GM21737 (cell line): ENCODE results near the gene PRR19.
A peak's percentile ranks its signal among the peaks of the same experiment; 100 is the strongest.

Experiments used
- ATAC-seq: cut with Tn5 transposase; IDR thresholded peaks from one replicate; pipeline ENCODE4 v1.9.1; 2021; ENCODE audit warnings: mild to moderate bottlenecking, moderate library complexity; ENCODE audit not compliant: unreplicated experiment

The PRR19 gene

GRCh38 chr19:42292963-42293362 is 9.0 kb upstream of the PRR19 start:
- ATAC-seq: no peak

- no peak for ATAC-seq
These were observed 8.4 kb upstream of the PRR19 start for GRCh38 chr19:42293540-42293939.

GRCh38 chr19:42293948-42294347 is 8.0 kb upstream of the PRR19 start:
- ATAC-seq: no peak

DNA sequence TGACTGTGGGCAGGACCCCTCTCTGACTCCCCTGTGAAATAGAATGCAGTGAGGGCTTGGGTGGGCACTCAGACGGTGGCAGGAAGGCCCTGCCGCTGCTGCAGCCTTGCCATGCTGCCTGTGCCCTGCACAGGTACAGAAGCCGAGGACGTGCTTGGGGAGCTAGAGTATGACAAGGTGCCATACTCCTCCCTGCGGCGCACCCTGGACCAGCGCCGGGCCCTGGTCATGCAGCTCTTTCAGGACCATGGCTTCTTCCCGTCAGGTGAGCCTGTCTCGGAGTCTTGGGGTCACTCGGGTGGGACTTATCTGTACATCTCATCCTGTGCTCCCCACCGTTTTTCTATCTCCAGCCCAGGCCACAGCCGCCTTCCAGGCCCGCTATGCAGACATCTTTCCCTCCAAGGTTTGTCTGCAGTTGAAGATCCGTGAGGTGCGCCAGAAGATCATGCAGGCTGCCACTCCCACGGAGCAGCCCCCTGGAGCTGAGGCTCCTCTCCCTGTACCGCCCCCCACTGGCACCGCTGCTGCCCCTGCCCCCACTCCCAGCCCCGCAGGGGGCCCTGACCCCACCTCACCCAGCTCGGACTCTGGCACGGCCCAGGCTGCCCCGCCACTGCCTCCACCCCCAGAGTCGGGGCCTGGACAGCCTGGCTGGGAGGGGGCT is 7.3 kb upstream of the PRR19 start:
- ATAC-seq: no peak

GRCh38 chr19:42295342-42295741 is 6.6 kb upstream of the PRR19 start:
- no peak for ATAC-seq

DNA sequence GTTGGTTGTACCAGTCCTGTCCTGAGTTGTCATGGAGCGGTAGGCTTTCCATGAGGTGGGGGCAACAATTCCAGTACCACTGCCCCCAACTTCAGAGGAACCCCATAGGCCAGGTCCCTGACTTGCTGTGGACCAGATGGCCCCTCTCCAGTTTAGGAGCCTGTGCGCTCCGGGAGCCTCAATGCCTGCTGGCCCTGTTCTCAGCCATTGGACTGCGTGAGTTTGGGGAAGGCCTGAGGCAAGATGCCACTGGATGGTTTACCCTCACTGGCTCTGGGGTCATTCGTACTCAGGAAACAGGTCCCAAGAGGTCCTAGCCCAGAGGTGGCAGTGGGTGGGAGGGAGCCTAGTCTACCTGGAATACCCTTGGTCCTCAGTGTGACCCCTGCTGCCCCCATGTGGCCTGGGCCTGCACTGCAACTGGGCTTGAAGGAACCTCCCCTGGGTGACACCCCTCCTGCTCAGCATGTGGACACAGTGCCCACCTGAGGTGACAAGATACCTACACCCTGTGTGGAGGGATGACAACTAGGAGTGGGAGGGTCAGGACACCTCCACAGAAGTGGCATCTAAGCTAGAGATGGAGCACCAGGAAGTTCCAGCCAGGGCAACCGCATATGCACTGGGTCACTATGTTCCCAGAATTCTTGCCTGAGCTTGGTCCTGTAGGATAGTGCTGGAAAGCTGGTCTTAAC is 6.0 kb upstream of the PRR19 start:
- ATAC-seq: peak; percentile 52

DNA sequence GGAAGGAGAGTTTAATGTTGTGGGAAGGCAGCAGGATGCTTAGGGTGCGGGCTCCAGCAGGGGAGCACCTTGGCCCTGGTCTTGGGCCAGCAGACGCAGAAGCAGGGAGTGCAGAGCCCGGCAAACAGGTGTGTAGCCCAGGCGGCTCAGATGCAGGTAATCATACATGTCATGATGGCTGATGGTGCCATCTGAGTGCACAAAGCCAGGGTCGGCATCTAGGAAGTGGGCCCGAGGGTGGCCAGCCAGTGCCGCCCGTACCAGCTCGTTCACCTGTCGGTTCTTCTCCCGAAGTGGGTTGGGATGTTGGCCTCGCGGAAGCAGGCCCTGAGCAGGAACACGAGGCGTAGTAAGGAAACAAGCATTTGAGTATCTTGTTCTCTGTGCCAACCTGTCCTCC is 4.9 kb upstream of the PRR19 start:
- no peak for ATAC-seq

- ATAC-seq: no peak
These were observed 1.2 kb downstream of the PRR19 start for GRCh38 chr19:42303101-42303464.

GRCh38 chr19:42303876-42304275 is 1.9 kb downstream of the PRR19 start:
- ATAC-seq: no peak

DNA sequence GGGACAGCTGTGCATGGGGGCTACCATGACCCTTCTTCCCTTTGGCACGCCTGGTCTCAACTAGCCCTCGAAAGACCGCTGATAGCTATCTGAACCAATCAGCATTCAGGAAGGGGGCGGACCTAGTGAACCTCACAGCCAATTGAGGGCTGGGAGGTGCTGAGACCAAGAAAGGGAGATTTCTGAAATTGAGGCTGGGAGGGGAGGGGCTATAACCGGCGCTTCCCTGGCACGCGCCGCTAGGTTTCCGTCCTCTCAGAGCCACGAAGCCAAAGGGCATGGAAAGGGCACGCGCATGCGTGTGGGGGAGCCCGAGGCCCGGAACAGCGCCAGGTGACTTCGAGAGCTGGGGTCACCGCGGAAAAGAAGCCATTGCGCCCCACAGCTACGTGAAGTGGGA is 4.7 kb downstream of the PRR19 start:
- ATAC-seq: no peak

DNA sequence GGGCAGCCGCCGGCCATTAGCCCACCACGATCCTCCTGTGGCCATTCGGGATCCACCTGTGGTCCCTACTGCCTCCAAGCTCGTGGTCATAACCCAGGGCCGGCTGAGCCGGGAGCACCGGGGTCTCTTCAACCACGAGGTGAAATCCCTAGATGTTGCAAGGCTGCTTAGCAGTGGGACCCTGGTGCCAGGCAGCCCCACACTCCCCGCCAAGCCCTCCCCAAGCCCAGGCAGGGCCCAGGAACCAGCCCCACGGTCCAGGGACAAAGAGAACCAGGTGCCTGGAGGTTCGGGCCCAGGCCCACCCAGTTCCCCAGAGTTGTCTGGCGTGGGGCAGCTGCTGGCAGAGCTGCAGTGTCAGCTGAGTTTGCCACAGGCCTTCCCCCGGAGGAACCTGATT is 7.8 kb downstream of the PRR19 start:
- ATAC-seq: no peak

DNA sequence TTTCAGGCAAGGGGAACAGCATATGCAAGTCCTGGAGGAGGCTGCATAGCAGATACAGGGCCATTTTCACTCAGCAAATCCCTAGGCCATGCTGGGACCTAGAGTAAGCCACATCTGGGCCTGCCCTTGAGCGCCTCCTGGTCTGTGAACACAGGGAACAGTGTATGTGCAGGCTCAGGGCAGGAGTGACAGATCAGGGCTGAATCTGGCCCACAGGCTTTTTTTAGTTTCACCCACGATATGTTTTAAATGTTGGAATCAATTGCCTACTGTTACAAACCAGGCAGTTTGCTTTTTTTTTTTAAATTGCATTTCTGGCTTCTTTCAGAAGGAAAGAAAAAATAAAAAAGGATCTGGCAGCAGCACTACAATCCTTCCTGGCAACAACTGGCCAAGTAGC is 9.7 kb downstream of the PRR19 start:
- no peak for ATAC-seq

DNA sequence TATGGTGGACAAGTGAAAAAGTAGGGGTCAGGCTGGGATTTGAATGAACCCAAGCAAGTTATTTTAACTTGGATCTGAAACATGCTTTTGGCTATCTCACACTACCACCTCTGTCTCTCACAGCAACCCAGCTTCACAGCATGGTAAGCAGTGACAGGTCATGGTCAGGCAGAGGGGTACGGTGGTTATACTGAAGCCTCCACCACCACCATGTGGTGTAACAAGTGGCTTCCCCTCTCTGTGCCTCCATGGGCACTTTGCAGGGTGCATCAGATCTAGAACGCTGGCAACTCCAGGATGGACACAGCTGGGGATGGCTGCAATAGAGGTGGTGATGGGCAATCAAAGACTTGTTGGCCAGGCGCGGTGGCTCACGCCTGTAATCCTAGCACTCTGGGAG is 10.4 kb downstream of the PRR19 start:
- ATAC-seq: no peak

DNA sequence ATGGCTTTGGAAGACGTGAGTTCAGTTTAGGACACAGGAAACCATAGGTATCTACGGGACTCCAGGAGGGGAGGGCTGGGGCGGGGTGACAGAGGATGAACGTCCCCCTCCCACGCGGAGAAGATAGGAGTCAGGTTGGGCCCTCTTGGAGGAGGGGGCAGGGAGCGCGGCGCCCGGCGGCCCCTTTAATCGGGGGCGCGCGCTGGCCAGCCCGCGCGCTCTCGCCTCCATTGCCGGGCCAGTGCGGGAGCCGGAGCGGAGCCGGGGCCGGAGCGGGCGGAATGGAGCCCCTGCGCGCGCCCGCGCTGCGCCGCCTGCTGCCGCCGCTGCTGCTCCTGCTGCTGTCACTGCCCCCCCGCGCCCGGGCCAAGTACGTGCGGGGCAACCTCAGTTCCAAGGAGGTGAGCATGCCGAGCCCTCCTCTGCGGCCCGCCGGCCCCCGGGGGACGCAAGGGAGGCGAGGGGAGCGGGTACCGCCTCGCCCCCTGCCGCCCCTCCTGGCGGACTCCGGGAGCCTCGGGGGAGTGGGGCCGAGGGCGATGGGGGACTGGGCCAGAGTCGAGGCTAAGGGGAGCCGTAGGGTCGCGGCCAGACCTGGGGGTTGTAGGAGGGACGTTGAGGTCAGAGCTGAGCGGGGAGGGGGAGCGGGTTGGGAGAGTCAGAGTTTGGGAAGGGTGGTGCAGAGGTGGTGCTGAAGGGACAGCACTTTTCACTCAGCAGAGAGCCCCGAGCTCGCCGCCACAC is 11.3 kb downstream of the PRR19 start, which contains the start of gene TMEM145:
Gene TMEM145, plus strand, starts transcription at position 214 of the 744 bp plus-strand sequence. Its CDS starts 68 bp downstream, at position 282.
- ATAC-seq: no peak

DNA sequence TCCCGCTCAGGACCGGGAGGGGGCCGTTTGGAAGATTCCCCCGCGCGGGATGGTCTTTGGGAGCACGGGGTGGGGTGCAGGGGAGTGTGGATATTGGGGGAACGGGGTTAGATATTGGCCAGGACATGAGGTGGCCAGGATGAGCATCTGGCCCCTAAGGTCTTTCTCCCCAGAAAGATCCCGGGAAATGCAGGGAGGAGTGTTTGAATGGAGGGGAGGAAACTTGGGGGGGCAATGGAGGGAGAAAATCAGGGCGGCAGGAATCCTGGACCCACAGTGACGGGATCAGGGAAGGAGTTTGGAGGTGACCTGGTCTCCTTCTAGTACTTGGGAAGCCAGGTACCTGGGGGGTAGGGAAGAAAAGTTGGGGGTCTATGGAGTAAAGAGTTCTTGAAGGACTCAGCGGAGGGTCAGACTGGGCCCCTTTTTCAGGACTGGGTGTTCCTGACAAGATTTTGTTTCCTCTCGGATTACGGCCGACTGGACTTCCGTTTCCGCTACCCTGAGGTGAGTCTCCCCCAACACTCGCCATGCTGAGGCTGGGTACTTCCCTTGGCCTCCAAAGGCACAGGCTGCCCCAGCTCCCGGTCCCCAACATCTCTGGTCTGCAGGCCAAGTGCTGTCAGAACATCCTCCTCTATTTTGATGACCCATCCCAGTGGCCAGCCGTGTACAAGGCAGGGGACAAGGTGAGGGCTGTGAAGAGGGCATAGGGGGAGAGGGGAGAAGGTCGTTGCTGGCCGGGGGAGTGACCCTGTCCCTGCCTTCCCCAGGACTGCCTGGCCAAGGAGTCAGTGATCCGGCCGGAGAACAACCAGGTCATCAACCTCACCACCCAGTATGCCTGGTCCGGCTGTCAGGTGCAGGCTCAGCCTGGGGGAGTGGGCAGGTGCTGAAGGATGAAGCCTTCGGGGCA is 12.2 kb downstream of the PRR19 start:
- no peak for ATAC-seq

GRCh38 chr19:42315024-42315423 is 13.1 kb downstream of the PRR19 start:
- ATAC-seq: no peak

DNA sequence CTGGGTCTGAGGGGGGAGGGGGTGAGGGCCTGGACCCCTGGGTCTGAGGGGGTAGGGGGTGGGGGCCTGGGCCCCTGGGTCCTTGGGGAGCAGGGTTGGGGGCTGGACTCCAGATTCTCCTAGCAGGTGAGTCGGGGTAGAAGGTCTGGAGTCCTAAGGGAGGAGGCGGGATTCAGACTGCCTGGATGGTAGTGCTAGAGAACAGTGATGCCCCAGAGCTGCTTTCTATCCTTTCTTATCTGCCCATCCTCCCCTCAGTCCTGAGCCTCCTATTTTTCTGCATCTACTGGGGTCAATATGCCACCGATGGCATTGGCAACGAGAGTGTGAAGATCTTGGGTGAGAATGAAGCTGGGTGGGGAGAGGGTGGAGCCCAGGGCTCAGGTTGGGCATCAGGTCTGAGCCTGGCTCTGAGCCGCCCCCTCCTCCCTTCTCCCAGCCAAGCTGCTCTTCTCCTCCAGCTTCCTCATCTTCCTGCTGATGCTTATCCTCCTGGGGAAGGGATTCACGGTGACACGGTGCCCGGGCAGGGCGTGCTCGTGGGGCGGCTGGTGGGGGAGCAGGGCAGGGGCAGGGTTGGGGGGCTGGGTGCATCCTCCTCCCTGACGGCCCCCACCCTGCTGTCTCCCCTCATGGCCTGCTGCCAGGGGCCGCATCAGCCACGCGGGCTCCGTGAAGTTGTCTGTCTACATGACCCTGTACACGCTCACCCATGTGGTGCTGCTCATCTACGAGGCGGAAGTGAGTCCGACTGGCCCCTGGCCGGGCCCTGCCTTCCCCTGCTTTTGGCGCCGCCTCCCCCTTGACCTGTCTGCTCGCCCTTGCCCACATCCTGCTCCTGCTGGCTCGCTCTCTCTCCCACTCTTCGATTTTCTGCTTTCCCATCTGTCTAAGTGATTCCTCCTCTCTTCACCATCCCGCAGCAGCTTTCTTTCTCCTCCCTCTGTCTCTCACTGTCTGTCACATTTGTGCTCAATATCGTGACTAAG is 14.6 kb downstream of the PRR19 start:
- ATAC-seq: no peak

GRCh38 chr19:42317535-42317934 is 15.6 kb downstream of the PRR19 start:
- ATAC-seq: no peak

DNA sequence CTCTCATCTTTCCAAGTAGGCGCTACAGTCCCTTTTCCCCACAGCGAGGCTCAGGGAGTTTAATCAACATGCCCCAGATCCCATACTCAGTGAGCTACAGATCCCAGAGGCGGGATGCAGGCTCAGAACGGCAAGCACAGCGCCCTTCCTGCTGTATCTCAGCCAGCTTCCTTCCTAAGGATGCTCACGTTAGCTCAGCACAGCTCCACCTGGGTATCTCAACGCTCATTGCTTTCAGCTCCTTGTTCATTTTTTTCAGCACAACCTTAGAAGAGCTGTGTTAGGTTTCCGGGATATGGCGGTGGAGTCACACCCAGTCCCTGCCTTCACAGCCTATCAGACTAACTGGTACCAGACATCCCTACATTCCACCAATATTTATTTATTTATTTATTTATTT is 20.4 kb downstream of the PRR19 start:
- no peak for ATAC-seq

DNA sequence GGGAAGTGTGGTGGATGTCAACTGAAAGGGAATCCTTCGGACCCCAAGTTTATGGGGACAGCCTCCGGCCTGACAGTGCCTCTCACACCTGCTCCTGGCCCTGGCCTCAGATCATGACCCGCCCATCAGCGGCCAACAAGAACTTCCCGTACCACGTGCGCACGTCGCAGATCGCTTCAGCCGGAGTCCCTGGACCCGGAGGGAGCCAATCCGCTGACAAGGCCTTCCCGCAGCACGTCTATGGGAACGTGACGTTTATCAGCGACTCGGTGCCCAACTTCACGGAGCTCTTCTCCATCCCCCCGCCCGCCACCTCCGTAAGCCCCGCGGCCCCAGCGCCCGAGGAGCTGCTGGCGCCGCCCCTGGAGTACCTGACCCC is 21.5 kb downstream of the PRR19 start:
- ATAC-seq: no peak
